VCaP (cell line): ENCODE measurements around the gene NAA25.

Source experiments
- H3K27ac ChIP-seq: fragments of 450-650 bp; 2 replicates; pipeline ENCODE4 v1.5.1; 2017
- CTCF ChIP-seq: fragments of 450-650 bp; conservative IDR thresholded peaks from 2 replicates; pipeline ENCODE4 v1.5.1; 2017; ENCODE audit warnings: mild to moderate bottlenecking, moderate library complexity

The NAA25 gene

DNA sequence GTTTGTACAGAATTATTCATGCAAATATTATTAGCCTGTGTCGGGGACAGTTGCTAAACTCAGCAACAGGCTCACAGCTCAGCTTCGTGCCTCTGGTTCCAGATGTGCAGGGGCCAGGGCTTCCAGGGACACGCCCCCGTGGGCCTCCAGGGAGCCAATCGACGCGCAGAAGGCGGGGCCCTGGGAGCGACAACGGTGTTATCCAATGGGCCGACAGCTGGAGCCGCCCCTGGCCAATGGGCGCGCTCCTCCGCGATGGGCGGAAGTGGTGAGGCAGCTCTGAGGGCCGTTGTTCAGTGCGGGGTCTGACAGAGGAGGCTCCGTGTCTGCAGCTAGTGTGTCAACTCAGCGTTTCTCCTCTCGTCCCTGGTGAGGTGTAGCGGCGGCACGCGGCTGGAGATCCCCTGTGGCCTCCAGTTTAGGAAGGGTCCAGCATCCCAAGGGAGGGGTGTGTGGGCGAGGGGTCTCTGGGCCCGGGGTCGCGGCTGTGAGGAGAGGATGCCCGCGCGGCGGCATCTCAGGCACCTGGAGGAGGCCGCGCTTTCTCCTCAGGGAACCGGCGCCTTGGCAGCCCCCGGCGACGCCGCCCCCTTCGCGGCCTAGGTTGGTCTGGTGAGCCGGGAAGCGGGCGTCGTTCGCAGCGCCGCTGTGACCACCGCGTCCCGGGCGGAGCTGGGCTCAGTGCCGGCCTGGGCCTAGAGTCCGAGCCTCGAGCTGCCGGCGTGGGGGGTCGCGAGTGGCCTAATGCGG is 16.8 kb upstream of the NAA25 start, which contains the start of gene TRAFD1:
Gene TRAFD1, plus strand, starts transcription at position 311 of the 750 bp plus-strand sequence. CDS start 4,963 bp downstream, outside the sequence.
- H3K27ac ChIP-seq = peak within 1 kb of the TSS; percentile 82
- no peak for TF ChIP-seq CTCF

DNA sequence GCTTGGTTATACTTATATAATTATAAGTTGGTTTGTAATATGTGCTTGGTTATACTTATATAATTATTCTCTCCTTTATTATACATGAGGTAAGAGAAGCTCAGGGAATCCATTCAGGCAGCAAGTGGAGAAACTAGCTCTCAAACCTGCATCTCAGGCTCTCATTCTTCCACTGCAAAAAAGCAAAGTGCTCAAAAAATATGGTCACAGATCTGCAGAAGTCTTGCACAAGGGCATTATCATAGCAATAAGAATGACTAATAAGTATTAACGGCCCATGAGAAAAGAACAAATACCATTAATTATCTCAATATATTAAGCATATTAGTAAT is 16.3 kb upstream of the NAA25 start:
- no peak for TF ChIP-seq CTCF
- peak overlapping the region; percentile 82; the same call in 1 of the 2 replicates for H3K27ac ChIP-seq

GRCh38 chr12:112122823-112123690 is 14.5 kb upstream of the NAA25 start:
- no peak overlapping the region for H3K27ac ChIP-seq
- TF ChIP-seq CTCF = no peak

GRCh38 chr12:112121780-112122565 is 13.4 kb upstream of the NAA25 start:
- TF ChIP-seq CTCF = no peak
- H3K27ac ChIP-seq = no peak overlapping the region

GRCh38 chr12:112117685-112118084 is 9.1 kb upstream of the NAA25 start:
- H3K27ac ChIP-seq = peak overlapping the region; percentile 34
- TF ChIP-seq CTCF = no peak

DNA sequence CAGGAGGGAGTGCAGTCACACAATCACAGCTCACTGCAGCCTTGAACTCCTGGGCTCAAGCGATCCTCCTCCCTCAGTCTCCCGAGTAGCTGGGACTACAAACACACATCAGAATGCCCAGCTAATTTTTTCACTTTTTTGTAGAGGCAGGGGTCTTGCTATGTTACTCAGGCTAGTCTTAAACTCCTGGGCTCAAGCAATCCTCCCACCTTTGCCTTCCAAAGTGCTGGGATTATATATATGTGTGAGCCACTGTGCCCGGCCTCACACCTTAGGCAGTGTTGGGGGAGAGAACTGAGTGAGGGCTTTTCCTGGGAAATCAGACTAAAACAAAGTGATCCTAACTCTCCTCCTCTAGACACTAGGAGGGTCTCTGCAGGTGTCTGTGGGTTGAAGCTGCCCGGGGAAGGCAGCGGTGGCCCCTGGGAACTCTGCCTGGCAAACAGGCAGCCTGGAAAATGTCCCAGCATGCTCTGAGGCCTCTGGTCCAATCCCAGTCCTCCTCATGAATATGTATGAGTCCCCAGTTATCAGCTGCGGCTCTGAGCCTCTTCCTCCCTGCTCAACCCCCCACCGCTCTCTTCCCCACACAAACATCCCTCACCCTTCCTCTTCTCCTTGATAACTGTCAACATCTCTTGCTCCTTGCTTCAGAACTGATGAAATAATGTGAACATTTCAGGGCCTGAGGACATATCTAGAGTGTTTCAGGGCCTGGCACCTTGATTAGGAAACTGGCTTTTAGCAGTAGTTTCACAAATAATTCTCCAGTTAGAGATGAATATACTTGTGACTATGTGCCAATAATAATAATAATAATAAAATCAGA is 7.9 kb upstream of the NAA25 start:
- no peak for TF ChIP-seq CTCF
- peak overlapping the region; percentile 34; the same call in 1 of the 2 replicates for H3K27ac ChIP-seq
